NCI-H1694 treated with DMSO at 0.1 percent for 48 hours (cell line): ENCODE results near the gene FGD3.
A peak's percentile ranks its signal among the peaks of the same experiment; 100 is the strongest.

ENCODE experiments used
- DNase-seq: peaks from one replicate; lab custom pipeline; 2025; lab: John Stamatoyannopoulos, UW

The FGD3 gene

DNA sequence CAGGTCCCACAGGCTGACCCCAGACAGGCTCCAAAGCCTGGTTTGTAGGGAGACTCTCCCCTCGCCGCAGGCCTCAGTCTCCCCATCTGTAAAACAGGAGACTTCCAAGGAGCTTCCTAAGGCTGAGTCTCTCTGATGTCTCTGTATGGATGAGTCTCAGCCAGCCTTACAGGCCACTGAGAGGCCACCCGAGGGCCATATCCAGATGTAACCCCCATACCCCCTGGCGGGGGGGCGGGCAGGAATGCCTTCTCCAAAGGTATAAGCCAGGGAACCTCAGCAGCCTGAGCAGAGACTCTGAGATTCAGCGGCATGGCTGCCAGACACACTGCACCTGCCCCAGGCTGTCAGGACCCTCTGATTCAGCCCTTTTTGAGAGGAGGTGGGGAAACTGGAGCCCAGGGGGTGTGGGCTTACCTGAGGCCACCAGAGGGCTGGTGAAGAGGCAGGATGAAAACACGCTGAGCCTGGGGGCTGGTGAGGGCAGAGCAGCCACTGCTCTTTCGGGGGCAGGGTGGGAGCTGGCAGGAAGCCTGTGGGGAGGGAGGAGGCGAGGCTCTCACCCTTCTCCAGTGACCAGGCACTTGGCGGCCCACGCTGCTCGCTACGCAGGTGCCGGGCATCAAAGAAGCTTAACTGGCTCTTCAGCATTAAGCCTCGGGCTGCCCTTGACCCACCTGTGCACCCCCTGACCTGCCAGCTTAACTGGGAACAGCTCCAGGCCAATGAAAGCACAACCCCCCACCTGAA is 105.6 kb downstream of the FGD3 start:
- no peak for DNase-seq

DNA sequence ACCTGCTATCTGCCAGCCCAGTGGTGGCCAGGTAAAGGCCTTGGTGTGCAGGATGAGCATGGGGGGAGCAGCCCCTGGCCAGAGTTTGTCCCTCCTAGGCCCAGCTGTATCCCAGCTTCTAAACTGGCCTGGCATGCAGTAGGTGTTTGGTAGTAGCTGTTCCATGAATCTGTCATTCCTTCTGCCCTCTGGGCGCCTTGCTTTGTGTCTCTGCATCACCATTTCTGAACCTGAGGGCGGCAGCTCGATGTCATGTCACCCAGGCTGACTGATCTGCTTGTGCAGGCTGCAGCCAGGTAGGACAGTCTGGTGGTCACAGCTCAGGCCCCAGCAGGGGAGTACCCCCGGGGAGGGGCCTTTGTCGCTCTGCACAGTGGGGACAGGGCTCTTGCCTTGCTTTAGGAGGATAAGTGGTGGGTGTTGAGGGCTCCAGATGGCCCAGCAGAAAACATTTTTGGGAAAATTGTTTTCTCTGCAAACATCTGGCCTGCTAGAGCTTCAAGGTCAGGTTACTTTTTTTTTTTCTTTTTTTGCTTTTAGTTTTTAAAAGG is 106.5 kb downstream of the FGD3 start:
- peak; percentile 16 for DNase-seq

- no peak for DNase-seq
Measured at GRCh38 chr9:93054758-93055704, 107.7 kb downstream of the FGD3 start.

DNA sequence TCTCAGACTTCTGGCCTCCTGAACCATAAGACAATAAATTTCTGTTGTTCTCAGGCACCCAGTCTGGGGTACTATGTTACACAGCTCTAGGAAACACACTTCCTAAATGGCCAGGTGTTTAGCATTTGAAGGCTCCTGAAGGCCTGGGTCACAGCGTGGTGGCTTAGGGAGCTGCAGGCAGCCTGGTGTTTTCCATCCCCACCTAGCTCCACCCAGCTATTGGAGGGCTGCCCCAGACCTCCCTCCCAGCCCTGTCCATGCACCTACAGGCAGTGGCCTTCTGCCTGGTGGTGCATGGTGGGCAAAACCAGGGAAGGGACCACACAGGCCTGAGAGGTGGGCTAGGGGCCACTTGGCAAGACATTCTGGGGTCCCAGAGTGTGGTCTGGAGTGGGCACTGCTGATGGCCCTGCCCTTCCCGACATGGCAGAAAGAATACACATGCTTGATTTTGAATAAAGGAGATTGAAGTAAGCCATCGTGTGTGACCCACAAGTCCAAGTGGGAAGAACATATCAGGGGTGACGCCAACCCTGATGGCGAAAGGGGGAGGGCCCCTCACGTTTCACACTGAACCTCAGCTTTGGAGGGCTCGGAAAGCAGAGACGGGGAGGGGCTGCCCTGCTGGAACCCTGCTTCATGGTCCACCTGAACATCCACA is 109.8 kb downstream of the FGD3 start:
- no peak for DNase-seq

DNA sequence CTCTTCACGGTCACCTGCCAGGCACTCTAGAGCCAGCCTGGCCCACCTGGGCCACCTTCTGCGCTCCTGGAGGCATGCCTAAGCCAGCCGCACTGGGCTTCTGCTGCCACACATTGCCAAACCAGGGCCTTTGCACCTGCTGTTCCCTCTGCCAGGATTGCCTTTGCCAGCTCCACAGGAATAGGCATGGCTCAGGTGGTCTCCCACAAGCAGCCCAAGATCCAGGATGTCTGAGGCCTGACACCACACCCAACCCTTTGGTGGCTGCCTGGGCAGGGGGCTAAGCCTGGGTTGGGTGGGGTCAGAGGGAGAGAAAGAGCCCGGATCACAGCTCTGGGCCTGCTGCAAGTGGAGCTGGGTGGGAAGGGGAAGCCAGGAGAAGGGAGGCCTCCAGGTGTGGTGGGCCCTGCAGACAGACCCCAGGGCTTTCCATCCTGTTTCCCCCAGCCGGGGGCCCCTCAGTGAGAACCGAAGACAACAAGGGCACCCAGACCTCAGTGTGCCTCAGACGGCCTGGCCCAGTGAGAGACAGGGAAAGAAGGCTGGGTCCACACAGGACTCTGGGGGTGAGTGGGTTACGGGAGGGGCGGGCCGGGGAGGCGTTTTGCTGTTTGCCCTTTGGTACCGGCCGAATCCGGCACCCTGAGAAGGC is 110.5 kb downstream of the FGD3 start:
- no peak for DNase-seq

- no peak for DNase-seq
Measured at GRCh38 chr9:93058355-93059010, 111.2 kb downstream of the FGD3 start, which contains the start of gene SUSD3. SUSD3 (plus strand) TSS chr9:93058701; CDS start chr9:93058743, 42 bp downstream.

GRCh38 chr9:93059011-93059714 is 111.8 kb downstream of the FGD3 start:
- DNase-seq, result no peak

DNA sequence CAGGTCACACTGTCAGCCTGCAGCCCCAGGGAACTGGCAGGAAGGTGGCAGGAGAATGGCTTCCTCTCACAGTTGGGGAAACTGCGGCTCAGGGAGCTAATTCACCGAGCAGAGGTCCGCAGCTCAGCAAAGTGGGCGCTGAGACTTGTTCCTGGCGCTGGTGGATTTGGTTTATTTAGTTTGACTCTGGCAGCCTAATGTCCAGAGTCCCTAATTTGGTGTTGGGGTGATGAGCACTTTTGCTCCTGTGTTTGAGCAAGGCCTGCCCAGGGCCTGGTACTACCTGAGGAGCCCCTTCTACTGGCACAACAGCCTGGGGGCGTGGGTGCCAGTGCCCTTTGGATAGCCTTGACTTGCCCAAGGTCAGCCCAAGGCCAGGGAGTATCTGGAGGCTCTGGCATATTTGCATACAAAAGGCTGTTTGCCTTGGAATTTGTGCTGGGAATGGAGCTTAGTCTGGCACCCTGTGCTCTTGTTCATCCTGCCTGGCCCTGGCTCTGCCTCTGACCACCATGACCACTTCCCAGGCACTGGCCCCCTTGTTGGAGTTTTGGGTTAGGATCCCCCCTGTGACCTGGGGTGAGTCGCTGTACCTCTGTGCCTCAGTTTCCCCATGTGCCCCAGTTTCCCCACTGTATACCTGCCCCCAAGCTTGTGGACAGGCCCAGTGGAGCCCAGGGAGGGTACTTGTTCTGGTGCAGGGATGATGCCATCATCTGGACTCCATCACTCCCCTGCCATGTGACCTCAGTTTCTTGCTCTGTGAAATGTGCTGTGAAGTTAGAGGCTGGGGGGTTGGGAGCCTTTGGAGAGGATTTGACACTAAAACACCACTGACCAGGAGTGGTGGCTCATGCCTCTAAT is 112.6 kb downstream of the FGD3 start:
- no peak for DNase-seq

DNA sequence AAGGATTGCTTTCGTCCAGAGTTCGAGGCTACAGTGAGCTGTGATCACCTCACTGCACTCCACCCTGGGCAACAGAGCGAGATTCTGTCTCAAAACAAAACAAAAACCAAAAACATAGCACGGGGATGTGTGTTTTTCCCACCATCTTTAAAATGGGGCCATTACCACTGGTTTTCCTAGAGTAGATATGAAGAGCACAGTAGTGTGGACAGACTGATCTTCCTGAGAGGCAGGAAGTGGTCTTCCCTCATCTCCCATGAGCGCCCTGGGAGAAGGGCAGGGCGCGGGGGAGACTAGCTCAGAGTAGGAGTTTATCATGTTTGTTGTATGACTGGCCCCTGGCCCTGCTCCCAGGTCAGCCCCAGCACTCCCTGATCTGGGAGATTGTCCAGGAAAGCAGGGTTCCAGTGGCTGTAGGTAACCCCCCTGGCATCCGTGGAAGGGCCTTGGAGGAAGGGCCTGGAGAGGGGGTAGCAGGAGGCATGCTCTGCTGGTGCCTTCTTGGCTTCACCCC is 113.5 kb downstream of the FGD3 start:
- no peak for DNase-seq

DNA sequence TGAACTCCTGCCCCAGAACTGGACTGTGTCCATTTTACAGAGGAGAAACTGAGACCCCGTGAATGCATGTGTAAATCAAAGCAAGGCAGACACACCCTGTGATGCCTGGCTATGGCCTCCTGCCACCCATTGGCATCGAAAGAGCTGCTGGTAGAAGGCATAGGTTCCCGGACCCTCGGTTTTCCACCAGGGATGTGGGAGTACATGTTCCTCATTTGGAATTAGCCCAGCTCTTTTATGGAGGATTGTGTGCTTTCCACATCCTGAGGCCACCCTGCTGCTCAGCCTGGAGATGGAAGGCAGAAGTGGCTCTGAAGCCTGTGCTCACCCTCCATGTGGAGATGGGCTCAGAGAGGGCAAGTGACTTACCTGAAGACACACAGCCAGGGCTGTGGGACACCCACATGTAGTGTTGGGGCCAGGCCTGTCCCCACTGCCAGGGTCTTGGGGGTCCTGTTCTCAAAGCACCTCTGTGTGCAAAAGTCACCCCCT is 114.0 kb downstream of the FGD3 start:
- no peak for DNase-seq

DNA sequence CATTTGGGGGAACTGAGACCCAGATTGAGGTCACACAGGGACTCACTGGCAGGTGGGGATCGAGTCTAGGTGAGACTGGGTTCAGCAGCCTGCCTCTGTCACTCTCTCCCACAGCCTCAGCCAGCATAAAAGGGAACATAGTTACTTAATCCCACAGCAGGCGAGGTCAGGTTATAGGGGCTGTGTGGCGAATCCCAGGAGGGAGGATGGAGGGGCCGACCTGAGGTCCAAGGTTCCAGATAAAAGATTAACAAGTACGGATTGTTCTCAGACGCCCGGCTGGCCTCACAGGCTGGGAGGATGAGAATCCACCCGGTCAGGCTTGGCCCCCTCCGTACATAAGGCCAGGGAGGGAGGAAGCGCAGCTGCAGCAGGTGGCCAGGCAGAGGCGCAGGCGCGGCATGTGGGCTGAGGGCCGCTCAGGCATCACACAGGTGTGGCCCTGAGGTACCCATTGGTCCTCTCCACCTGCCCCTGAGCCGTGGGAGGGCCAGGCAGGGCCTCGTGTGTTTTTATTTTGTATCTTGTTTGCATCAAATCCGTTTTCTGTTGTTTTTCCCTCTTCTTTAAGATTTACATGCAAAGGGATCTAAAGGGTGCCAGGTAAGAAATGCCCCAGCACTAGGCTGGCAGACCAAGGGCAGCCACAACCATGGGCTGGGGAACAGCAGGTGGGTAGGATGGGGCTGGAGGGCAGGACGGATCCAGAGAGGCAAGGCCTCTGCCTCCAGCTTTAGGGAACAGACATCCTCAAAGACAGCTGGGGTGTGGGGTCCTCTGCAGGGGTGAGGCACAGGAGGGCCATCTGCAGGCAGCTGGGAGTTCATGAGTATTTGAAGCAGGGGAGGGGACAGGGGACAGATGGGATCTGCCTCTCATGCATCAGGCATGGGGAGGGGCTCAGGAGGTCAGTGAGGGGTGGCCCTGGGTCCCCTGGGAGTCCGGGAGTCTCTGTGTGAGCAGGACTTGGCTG is 114.8 kb downstream of the FGD3 start:
- peak; percentile 54 for DNase-seq

DNA sequence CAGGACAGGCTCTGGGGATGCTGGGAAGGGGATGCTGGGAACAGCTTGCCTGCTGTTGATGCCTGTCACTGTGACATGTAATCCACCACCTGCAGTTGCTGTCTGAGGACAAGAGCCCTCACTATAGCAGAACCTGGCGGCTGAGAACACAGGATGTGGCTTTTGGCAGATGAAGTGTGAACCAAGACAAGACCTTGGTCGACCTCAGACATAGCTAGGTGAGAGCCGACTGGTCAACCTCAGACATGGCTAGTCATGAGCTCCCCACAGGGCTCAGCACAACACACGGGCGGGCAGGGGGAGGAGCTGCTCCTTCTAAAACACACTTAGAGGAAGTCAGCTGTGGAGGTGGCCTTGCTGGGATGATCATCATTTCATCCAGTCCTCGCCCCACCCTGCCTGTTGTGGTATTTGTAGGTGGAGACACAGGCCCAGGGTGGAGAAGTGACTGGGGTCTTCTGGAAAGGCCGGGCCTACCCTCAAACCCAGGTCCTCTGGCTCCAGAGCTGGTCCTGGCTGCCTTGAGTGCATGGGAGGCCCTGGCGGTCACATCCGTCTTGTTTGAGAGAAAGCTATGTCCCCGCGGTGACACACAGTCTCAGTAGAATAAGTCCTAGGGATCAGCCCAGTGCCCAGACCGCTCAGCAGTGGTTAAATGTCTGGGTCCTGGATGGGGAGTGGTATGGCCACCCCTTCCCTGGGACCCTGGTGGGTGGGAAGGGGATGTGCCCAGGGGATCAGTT is 117.2 kb downstream of the FGD3 start:
- no peak for DNase-seq

GRCh38 chr9:93065135-93065720 is 117.9 kb downstream of the FGD3 start:
- DNase-seq, result no peak

- DNase-seq, result no peak
Measured at GRCh38 chr9:93066978-93067603, 119.8 kb downstream of the FGD3 start.

DNA sequence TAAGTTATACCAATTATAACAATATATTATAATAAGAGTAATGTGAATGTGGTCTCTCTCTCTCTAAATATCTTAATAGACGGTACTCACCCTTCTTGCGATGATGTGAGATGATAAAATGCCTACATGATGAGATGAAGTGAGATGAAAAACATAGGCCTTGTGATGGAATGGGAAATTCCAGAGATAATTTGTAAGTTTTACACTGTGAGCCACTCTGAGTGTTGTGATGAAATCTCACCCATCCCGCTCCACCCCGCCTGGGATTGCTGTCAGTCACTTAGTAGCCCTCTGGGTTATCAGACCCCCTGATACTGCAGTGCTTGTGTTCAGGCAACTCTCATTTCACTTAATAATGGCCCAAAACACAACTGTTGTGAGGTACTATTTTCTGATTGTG is 121.6 kb downstream of the FGD3 start:
- DNase-seq, result no peak

DNA sequence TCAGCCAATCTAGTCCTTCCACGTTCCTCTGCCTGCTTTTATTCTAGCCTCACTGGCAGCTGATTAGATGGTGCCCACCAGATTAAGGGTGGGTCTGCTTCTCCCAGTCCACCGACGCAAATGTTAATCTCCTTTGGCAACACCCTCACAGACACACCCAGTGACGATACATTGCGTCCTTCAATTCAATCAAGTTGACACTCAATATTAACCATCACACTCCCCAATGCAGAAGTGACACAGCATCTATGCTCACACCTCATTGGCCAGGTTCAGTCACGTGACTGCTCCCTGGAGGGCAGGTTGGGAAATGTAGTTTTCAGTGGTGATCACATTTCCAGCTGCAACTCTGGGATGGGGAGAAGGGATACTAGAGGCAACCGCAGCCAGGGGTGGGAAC is 124.1 kb downstream of the FGD3 start:
- DNase-seq, result no peak
